Measurements from ENCODE around the gene PCK1. TPM values are rescaled to one million over a fixed set of nuclear protein-coding genes. Genes with fewer than 3 reads are reported as not detected.

The PCK1 gene
- total and polyA plus RNA-seq, 4 donors, result 8.9 to 532 (median 314) TPM

- Histone ChIP-seq H3K27ac (ENCODE audit: low read depth in 1 of 2, low read length in 2 of 2) (peak overlapping the region; percentile 83 to 86), H3K4me3 (ENCODE audit: low read depth in 1 of 3, low read length in 3 of 3) (no peak overlapping the region), H3K27me3 (ENCODE audit: control insufficient read depth in 4 of 4, insufficient read depth in 4 of 4, low read length in 3 of 4) (no peaks in the 10 kb centered on the region), H3K9ac (ENCODE audit: low read depth in 1 of 2, low read length in 2 of 2) (no peak overlapping the region), H3K36me3 (ENCODE audit: control insufficient read depth in 4 of 4, insufficient read depth in 3 of 4, low read depth in 1 of 4, low read length in 3 of 4) (no peaks in the 10 kb centered on the region), H3K4me1 (ENCODE audit: control insufficient read depth in 4 of 4, insufficient read depth in 4 of 4, low read length in 3 of 4) (peaks cover 30 to 78% (median 53%) of the 10 kb centered on the region in 4 donors), H3K9me3 (ENCODE audit: control insufficient read depth in 4 of 4, low read length in 3 of 4) (no peaks in the 10 kb centered on the region)
- DNase-seq (ENCODE audit: low spot score), result no peak
- TF ChIP-seq TAF1 (conservative IDR thresholded peaks at IDR 0.05), result no peak
- no peak for TF ChIP-seq HNF4A (conservative IDR thresholded peaks at IDR 0.05)
- no peak for TF ChIP-seq FOXA2 (IDR thresholded peaks at IDR 0.05)
- TF ChIP-seq GABPA (IDR thresholded peaks at IDR 0.05 in 1 of 2, conservative IDR thresholded peaks at IDR 0.05 in 1 of 2), result no peak
- TF ChIP-seq CTCF (IDR thresholded peaks at IDR 0.05; ENCODE audit: low read depth, low read length, missing input control), result no peak
- TF ChIP-seq ATF3 (IDR thresholded peaks at IDR 0.05), result no peak
- TF ChIP-seq NR2F2 (IDR thresholded peaks at IDR 0.05), result no peak
- no peak for TF ChIP-seq SP1 (IDR thresholded peaks at IDR 0.05)
- TF ChIP-seq ZBTB33 (IDR thresholded peaks at IDR 0.05), result no peak
- no peak for TF ChIP-seq RAD21 (IDR thresholded peaks at IDR 0.05)
- WGBS, result 86% methylated on average over 6 of the region's 6 CpGs
Observed at GRCh38 chr20:57589123-57589727, 28.3 kb downstream of the PCK1 start.

GRCh38 chr20:57589728-57590484 is 29.0 kb downstream of the PCK1 start:
- H3K27ac ChIP-seq (ENCODE audit: low read depth in 1 of 2, low read length in 2 of 2), result peak overlapping the region; percentile 83 to 86
- WGBS, result 38% methylated on average over 16 of the region's 16 CpGs
- H3K36me3 ChIP-seq (ENCODE audit: control insufficient read depth in 4 of 4, insufficient read depth in 3 of 4, low read depth in 1 of 4, low read length in 3 of 4), result no peaks in the 10 kb centered on the region
- peak overlapping the region in 1 of 2 donors; percentile 40 for H3K9ac ChIP-seq (ENCODE audit: low read depth in 1 of 2, low read length in 2 of 2)
- H3K4me1 ChIP-seq (ENCODE audit: control insufficient read depth in 4 of 4, insufficient read depth in 4 of 4, low read length in 3 of 4), result peaks cover 27 to 76% (median 51%) of the 10 kb centered on the region in 4 donors
- no peak overlapping the region for H3K4me3 ChIP-seq (ENCODE audit: low read depth in 1 of 3, low read length in 3 of 3)
- no peaks in the 10 kb centered on the region for H3K9me3 ChIP-seq (ENCODE audit: control insufficient read depth in 4 of 4, low read length in 3 of 4)
- no peak for DNase-seq (ENCODE audit: low spot score)
- H3K27me3 ChIP-seq (ENCODE audit: control insufficient read depth in 4 of 4, insufficient read depth in 4 of 4, low read length in 3 of 4), result no peaks in the 10 kb centered on the region
- TF ChIP-seq ZBTB33 (IDR thresholded peaks at IDR 0.05), result peak; percentile 46
- no peak for TF ChIP-seq REST (IDR thresholded peaks at IDR 0.05)
- peak in 1 of 2 donors; percentile 69 for TF ChIP-seq EGR1 (IDR thresholded peaks at IDR 0.05; ENCODE audit: low read depth in 2 of 2)
- TF ChIP-seq HNF4A (conservative IDR thresholded peaks at IDR 0.05), result peak; percentile 92 to 95
- peak; percentile 96 for TF ChIP-seq SP1 (IDR thresholded peaks at IDR 0.05)
- TF ChIP-seq JUND (IDR thresholded peaks at IDR 0.05), result peak; percentile 37 to 66
- TF ChIP-seq GABPA (IDR thresholded peaks at IDR 0.05 in 1 of 2, conservative IDR thresholded peaks at IDR 0.05 in 1 of 2), result peak in 1 of 2 donors; percentile 46
- peak; percentile 93 to 98 for TF ChIP-seq RXRA (IDR thresholded peaks at IDR 0.05)
- TF ChIP-seq FOXA2 (IDR thresholded peaks at IDR 0.05), result peak; percentile 46
- TF ChIP-seq YY1 (IDR thresholded peaks at IDR 0.05), result peak; percentile 64
- peak; percentile 60 to 71 for TF ChIP-seq RAD21 (IDR thresholded peaks at IDR 0.05)
- TF ChIP-seq FOXA1 (IDR thresholded peaks at IDR 0.05), result peak; percentile 69
- TF ChIP-seq HNF4G (IDR thresholded peaks at IDR 0.05), result peak; percentile 86
- peak; percentile 75 for TF ChIP-seq MAX (IDR thresholded peaks at IDR 0.05)
- TF ChIP-seq ATF3 (IDR thresholded peaks at IDR 0.05), result no peak
